Natural killer cell (primary cell): ENCODE measurements around the gene SLC38A11. TPM values are rescaled to one million over a fixed set of nuclear protein-coding genes. Genes with fewer than 3 reads are reported as not detected.
"Not testable (repeated sequence)": the region's sequence is repeated elsewhere in the genome, so short reads cannot be mapped to it uniquely, and the experiment has no call there.

ENCODE experiments used
- ATAC-seq, 3 donors: fragments of 150-1000 bp in 2 of 3; fragments of 200-7000 bp in 1 of 3; cut with Tn5 transposase; 1 replicate in 1 of 3; 2 replicates in 2 of 3; pipeline ENCODE4 v1.10.0; 2021; ENCODE audit warnings: mild to moderate bottlenecking in 2 of 3, moderate library complexity in 2 of 3
- DNase-seq, 2 donors: peaks; one replicate each; pipeline versions ENCODE4 v3.0.0 to v3.0.0-alpha.2; 2013 to 2021; ENCODE audit warnings: mixed read lengths in 1 of 2
- H3K27ac ChIP-seq: one replicate; pipeline ENCODE4 v1.5.1; 2013; ENCODE audit warnings: mild to moderate bottlenecking, low read length
- H3K27me3 ChIP-seq: one replicate; pipeline ENCODE4 v1.6.1; 2013; ENCODE audit warnings: low read length; ENCODE audit not compliant: control insufficient read depth, insufficient read depth
- H3K36me3 ChIP-seq: one replicate; pipeline ENCODE4 v1.6.1; 2013; ENCODE audit warnings: low read length; ENCODE audit not compliant: control insufficient read depth, insufficient read depth
- H3K4me1 ChIP-seq: one replicate; pipeline ENCODE4 v1.6.1; 2013; ENCODE audit warnings: low read length; ENCODE audit not compliant: control insufficient read depth, insufficient read depth
- H3K4me3 ChIP-seq: one replicate; pipeline ENCODE4 v1.5.1; 2013; ENCODE audit warnings: low read length
- H3K9me3 ChIP-seq: one replicate; pipeline ENCODE4 v1.6.1; 2013; ENCODE audit warnings: low read length; ENCODE audit not compliant: control insufficient read depth, insufficient read depth
- H3K27ac Mint-ChIP-seq, 2 donors: one replicate each; pipeline ENCODE4 v1.8.0; 2022; ENCODE audit warnings: mild to moderate bottlenecking in 2 of 2, mixed read lengths in 2 of 2, moderate library complexity in 1 of 2
- H3K27me3 Mint-ChIP-seq, 2 donors: one replicate each; pipeline ENCODE4 v1.8.0; 2022; ENCODE audit warnings: low read depth in 2 of 2, mixed read lengths in 2 of 2
- H3K36me3 Mint-ChIP-seq: one replicate; pipeline ENCODE4 v1.8.0; 2022; ENCODE audit warnings: mixed read lengths
- H3K4me1 Mint-ChIP-seq, 2 donors: one replicate each; pipeline ENCODE4 v1.8.0; 2022; ENCODE audit warnings: mixed read lengths in 2 of 2
- H3K4me3 Mint-ChIP-seq: one replicate; pipeline ENCODE4 v1.8.0; 2022; ENCODE audit warnings: mild to moderate bottlenecking, moderate library complexity, mixed read lengths
- H3K9me3 Mint-ChIP-seq, 2 donors: one replicate each; pipeline ENCODE4 v1.8.0; 2022; ENCODE audit warnings: mixed read lengths in 2 of 2
- WGBS: methylation state at CpG from one replicate; pipeline ENCODE4 v1.1.7; 2013; ENCODE audit warnings: missing lambda C conversion rate; ENCODE audit not compliant: insufficient coverage; 5-methylcytosine and 5-hydroxymethylcytosine counted together
- intact Hi-C: fragments of 100-400 bp; cut with micrococcal nuclease; formaldehyde crosslinking; loops from one replicate; pipeline ENCODE4 v1.14.2; 2022
- total RNA-seq, 4 donors: library from RNA; stranded (reverse); fragments of 120-200 nt in 1 of 4; gene quantifications; one replicate each; pipeline versions ENCODE4 v1.2.3 to v1.2.4, GENCODE V29; 2013 to 2022
- TF ChIP-seq, protein P1 (sequence below): fragments of 200-600 bp; IDR thresholded peaks from one replicate; pipeline ENCODE4 v1.8.0; 2022; ENCODE audit warnings: antibody characterized with exemption

The SLC38A11 gene
- total RNA-seq, 3 donors from 2014 or later (not counting 1 experiment from before 2014, with no cell fraction given), result 0.66 TPM; not detected in 2

DNA sequence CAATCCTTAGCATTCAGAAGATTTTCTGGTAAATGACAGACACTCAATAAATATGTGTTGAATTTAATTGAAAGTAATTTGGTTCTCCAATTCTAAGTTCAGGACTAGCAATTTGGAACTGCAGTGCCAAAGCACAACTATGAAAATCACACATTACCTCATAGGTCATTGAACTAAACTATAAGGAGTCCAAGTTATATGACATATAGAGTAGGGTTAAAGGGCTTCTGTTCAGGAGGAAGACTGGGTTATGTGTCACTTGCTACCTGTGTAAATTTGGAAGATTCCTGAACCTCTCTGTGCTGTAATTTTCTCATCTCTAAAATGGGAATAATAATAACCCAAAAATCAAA lies 85.9 kb downstream of the SLC38A11 start:
- Histone ChIP-seq H3K36me3 (no peaks in the 10 kb centered on the region), H3K4me3 (no peak overlapping the region), H3K27ac (no peak overlapping the region), H3K4me1 (no peaks in the 10 kb centered on the region), H3K27me3 (no peaks in the 10 kb centered on the region), H3K9me3 (no peaks in the 10 kb centered on the region)
- intact Hi-C loops, result no loop called here
- no peak overlapping the region for H3K4me3 Mint-ChIP-seq
- no peaks in the 10 kb centered on the region for H3K36me3 Mint-ChIP-seq
- DNase-seq (no peak), ATAC-seq (no peak)
- TF ChIP-seq, protein P1, sequence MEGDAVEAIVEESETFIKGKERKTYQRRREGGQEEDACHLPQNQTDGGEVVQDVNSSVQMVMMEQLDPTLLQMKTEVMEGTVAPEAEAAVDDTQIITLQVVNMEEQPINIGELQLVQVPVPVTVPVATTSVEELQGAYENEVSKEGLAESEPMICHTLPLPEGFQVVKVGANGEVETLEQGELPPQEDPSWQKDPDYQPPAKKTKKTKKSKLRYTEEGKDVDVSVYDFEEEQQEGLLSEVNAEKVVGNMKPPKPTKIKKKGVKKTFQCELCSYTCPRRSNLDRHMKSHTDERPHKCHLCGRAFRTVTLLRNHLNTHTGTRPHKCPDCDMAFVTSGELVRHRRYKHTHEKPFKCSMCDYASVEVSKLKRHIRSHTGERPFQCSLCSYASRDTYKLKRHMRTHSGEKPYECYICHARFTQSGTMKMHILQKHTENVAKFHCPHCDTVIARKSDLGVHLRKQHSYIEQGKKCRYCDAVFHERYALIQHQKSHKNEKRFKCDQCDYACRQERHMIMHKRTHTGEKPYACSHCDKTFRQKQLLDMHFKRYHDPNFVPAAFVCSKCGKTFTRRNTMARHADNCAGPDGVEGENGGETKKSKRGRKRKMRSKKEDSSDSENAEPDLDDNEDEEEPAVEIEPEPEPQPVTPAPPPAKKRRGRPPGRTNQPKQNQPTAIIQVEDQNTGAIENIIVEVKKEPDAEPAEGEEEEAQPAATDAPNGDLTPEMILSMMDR, result no peak
- no peaks in the 10 kb centered on the region for H3K4me1 Mint-ChIP-seq
- no peak overlapping the region for H3K27ac Mint-ChIP-seq
- H3K9me3 Mint-ChIP-seq, result no peaks in the 10 kb centered on the region
- peaks cover 3 to 9% of the 10 kb centered on the region in 2 donors for H3K27me3 Mint-ChIP-seq

DNA sequence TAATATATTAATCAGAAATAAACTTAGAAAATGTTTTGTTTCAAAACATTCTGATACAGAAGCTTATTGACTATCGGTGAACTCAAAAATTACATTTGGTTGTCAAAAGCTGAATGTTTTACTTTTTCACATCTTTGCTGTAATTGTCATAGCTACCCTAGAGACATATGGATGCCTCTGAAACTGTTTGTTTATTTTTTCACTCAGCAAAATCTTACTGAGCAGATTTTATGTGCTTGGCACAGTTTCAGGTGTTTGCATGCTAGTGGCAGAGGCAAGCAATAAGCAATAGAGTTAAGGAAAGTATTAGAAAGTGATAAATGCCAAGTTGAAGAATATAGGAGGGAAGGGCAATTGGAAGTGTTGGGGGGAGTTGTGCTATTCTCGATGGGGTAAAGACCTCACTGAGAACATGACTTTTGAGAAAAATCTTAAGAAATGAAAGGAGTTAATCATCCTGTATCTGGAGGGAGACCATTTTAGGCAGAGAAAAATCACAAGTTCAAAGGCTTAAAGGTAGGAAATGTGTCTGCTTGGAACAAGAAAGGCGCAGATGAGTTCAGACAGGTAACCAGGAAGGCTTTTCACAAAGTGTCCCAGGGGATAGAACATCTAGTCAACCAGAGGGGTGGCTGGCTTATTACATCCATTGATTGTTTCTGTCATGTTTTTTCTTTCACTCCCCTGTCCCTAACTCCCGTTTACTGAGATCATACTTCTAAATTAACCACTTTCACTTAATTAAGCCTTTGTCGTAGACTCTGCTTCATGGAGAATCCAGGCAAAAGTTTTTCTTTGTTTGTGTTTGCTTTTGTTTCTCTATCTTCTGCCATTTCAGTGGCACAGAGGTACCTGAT lies 86.5 kb downstream of the SLC38A11 start:
- Mint-ChIP-seq H3K36me3 (no peaks in the 10 kb centered on the region), H3K27ac (no peak overlapping the region), H3K4me1 (no peaks in the 10 kb centered on the region), H3K27me3 (peaks cover under 1 to 9% of the 10 kb centered on the region in 2 donors), H3K4me3 (no peak overlapping the region), H3K9me3 (no peaks in the 10 kb centered on the region)
- no peak overlapping the region for H3K27ac ChIP-seq
- intact Hi-C loops, result no loop called here
- DNase-seq (no peak), ATAC-seq (no peak)
- H3K4me1 ChIP-seq, result no peaks in the 10 kb centered on the region
- no peaks in the 10 kb centered on the region for H3K36me3 ChIP-seq
- no peak overlapping the region for H3K4me3 ChIP-seq
- no peaks in the 10 kb centered on the region for H3K9me3 ChIP-seq
- TF ChIP-seq, protein P1, result no peak
- WGBS, result 87% methylated on average over 5 of the region's 5 CpGs
- no peaks in the 10 kb centered on the region for H3K27me3 ChIP-seq

DNA sequence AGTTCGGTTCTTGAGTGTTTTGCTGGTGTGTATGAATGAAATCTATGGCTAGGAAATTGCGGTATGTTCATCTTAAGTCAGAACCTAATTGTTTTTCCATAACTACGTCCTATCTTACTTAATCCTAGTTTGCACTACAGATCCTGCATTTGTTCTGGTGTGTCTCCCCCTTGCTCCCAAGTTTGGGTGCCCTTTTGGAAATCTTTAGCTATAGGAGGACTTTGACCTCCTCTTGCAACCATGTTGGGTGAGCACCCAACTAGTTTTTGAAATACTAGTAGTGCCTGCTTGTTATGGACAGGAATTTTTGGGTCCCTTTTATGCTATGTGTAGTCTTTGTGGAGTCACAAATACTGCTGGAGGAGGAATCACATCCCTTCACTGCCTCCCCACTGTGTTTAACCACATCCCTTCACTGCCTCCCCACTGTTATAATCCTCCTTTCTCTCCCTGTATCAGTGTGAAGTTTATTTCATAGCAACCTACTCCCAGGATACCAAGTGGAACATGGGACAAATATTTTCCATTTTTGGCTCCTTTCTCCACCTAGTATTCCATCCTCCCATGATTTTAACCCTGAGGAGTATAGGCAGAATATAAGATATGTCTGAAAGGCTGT lies 87.4 kb downstream of the SLC38A11 start:
- Mint-ChIP-seq H3K9me3 (no peaks in the 10 kb centered on the region), H3K27me3 (peaks cover 0 to 9% of the 10 kb centered on the region in 2 donors), H3K4me1 (no peaks in the 10 kb centered on the region), H3K4me3 (no peak overlapping the region), H3K27ac (no peak overlapping the region), H3K36me3 (no peaks in the 10 kb centered on the region)
- intact Hi-C loops, result no loop called here
- no peaks in the 10 kb centered on the region for H3K4me1 ChIP-seq
- TF ChIP-seq, protein P1, result no peak
- 75% methylated on average over 2 of the region's 3 CpGs for WGBS
- no peaks in the 10 kb centered on the region for H3K36me3 ChIP-seq
- no peaks in the 10 kb centered on the region for H3K27me3 ChIP-seq
- H3K27ac ChIP-seq, result no peak overlapping the region
- ATAC-seq, result no peak
- no peak overlapping the region for H3K4me3 ChIP-seq
- no peak for DNase-seq
- no peaks in the 10 kb centered on the region for H3K9me3 ChIP-seq

DNA sequence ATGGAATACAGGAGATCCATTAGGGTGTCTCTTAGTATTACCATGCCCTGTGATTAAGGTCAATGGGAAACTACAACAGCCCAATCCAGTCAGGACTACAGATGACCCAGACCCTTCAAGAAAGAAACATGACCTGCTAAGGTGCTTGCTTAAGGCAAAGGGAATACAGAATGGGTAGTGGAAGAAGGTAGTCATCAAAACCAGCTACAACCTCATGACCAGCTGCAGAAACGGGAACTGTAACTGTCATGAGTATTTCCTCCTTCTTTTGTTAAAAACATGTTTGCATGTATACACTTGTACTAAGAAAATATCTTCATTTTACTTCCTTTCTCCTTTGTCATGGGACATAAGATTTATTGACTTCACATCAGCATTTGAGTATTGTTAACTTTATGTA lies 88.9 kb downstream of the SLC38A11 start:
- H3K9me3 Mint-ChIP-seq, H3K27ac Mint-ChIP-seq, H3K4me1 Mint-ChIP-seq, H3K27me3 Mint-ChIP-seq, H3K27ac ChIP-seq, intact Hi-C loops, H3K4me3 Mint-ChIP-seq, H3K36me3 Mint-ChIP-seq, ATAC-seq, H3K36me3 ChIP-seq, H3K9me3 ChIP-seq, H3K4me3 ChIP-seq, DNase-seq, H3K4me1 ChIP-seq, H3K27me3 ChIP-seq: not testable (repeated sequence)
- no CpG with 5 or more reads among the region's 1 CpG for WGBS
